Measurements from ENCODE around the gene CYBA.

GRCh38 chr16:88691129-88691813 is 40.4 kb upstream of the CYBA start:
- TF ChIP-seq, protein P1, sequence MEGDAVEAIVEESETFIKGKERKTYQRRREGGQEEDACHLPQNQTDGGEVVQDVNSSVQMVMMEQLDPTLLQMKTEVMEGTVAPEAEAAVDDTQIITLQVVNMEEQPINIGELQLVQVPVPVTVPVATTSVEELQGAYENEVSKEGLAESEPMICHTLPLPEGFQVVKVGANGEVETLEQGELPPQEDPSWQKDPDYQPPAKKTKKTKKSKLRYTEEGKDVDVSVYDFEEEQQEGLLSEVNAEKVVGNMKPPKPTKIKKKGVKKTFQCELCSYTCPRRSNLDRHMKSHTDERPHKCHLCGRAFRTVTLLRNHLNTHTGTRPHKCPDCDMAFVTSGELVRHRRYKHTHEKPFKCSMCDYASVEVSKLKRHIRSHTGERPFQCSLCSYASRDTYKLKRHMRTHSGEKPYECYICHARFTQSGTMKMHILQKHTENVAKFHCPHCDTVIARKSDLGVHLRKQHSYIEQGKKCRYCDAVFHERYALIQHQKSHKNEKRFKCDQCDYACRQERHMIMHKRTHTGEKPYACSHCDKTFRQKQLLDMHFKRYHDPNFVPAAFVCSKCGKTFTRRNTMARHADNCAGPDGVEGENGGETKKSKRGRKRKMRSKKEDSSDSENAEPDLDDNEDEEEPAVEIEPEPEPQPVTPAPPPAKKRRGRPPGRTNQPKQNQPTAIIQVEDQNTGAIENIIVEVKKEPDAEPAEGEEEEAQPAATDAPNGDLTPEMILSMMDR (IDR thresholded peaks at IDR 0.05; ENCODE audit: low read depth, low read length): no peak
- no peak for TF ChIP-seq EZH2phosphoT487 (IDR thresholded peaks at IDR 0.05; ENCODE audit: low read depth)

All from OCI-LY3 (cell line).